ENCODE results near the gene TLE6.

DNA sequence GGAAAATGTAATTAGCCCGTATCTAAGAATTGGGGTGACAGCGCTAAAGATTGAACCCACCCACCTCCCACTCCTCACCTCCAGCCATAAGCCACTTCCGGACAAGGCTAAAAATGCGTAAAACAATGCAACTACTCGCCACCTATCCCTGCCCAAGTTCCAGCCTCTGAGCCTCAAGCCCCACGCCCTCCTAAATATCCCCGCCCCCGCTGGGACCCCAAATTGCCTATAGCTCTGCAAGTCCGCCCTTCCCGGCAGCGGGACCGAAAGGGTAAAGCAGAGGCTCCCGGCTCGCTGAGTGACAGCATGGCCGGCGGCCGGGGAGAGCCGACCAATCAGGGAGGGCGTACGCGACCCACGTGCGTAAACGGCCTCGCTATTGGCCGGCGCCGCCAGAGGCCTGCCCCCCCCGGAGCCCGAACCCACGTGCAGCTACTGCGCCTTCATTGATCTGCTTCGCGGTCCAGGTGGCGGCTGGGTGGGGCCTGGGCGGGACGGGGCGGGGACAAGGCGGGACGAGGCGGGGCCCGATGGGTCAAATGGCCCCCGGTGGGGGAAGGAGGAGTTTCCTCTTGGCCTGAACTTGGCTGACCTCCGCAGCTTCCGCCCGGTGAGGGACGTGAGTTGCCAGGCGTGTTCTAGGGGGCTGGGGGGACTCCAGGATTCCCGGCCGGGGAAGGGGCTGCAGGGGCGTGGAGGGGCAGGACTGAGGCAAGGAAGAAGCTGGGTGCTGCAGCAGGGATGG is at the start of gene TLE6:
- TF ChIP-seq, protein P1, sequence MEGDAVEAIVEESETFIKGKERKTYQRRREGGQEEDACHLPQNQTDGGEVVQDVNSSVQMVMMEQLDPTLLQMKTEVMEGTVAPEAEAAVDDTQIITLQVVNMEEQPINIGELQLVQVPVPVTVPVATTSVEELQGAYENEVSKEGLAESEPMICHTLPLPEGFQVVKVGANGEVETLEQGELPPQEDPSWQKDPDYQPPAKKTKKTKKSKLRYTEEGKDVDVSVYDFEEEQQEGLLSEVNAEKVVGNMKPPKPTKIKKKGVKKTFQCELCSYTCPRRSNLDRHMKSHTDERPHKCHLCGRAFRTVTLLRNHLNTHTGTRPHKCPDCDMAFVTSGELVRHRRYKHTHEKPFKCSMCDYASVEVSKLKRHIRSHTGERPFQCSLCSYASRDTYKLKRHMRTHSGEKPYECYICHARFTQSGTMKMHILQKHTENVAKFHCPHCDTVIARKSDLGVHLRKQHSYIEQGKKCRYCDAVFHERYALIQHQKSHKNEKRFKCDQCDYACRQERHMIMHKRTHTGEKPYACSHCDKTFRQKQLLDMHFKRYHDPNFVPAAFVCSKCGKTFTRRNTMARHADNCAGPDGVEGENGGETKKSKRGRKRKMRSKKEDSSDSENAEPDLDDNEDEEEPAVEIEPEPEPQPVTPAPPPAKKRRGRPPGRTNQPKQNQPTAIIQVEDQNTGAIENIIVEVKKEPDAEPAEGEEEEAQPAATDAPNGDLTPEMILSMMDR (IDR thresholded peaks at IDR 0.05 in 4 of 5, conservative IDR thresholded peaks at IDR 0.05 in 1 of 5): no peak
- no peak for TF ChIP-seq POLR2A (IDR thresholded peaks at IDR 0.05)
